ENCODE measurements around the gene HKDC1.

DNA sequence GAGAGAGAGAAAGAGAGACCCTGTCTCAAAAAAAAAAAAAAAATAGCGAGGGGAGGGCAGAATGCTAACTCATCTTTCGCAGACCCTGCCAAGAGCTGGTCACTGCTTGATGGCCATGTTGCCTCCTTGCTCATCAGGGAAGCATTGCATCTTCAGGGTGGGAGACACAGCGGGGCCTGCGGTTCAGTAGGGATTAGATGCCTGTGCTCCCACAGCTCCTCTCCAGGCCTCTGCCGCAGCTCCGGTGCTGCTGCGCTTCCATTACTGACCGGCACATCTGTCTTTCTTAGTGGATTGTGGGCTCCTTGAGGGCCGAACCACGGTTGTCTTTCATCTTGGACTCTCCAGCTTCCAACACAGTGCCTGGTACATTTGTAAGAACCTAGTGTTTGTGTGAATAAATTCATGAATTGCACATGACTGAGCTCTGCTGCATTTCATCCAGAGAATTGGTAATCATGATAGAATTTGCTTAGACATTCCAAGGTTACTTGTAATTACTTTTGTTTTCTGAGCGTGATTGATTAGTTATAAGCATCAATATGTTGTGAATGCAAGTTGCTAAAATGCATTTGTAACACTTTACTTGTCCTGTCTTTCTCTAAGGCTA lies 75.0 kb downstream of the HKDC1 start:
- no peak for TF ChIP-seq EZH2phosphoT487 (conservative IDR thresholded peaks at IDR 0.05; ENCODE audit: low read length)
- TF ChIP-seq, protein P1, sequence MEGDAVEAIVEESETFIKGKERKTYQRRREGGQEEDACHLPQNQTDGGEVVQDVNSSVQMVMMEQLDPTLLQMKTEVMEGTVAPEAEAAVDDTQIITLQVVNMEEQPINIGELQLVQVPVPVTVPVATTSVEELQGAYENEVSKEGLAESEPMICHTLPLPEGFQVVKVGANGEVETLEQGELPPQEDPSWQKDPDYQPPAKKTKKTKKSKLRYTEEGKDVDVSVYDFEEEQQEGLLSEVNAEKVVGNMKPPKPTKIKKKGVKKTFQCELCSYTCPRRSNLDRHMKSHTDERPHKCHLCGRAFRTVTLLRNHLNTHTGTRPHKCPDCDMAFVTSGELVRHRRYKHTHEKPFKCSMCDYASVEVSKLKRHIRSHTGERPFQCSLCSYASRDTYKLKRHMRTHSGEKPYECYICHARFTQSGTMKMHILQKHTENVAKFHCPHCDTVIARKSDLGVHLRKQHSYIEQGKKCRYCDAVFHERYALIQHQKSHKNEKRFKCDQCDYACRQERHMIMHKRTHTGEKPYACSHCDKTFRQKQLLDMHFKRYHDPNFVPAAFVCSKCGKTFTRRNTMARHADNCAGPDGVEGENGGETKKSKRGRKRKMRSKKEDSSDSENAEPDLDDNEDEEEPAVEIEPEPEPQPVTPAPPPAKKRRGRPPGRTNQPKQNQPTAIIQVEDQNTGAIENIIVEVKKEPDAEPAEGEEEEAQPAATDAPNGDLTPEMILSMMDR (IDR thresholded peaks at IDR 0.05; ENCODE audit: insufficient read depth, low read length, poor library complexity, severe bottlenecking), result no peak
